GM11168 (cell line): ENCODE measurements around the gene MLC1.

ENCODE experiments used
- in situ Hi-C: fragments of 300-500 bp; cut with MboI; formaldehyde crosslinking; loops from one replicate; pipeline ENCODE4 v1.12.0; 2022; ENCODE audit warnings: low sequenced_read_pairs; ENCODE audit not compliant: unreplicated experiment

Gene MLC1

DNA sequence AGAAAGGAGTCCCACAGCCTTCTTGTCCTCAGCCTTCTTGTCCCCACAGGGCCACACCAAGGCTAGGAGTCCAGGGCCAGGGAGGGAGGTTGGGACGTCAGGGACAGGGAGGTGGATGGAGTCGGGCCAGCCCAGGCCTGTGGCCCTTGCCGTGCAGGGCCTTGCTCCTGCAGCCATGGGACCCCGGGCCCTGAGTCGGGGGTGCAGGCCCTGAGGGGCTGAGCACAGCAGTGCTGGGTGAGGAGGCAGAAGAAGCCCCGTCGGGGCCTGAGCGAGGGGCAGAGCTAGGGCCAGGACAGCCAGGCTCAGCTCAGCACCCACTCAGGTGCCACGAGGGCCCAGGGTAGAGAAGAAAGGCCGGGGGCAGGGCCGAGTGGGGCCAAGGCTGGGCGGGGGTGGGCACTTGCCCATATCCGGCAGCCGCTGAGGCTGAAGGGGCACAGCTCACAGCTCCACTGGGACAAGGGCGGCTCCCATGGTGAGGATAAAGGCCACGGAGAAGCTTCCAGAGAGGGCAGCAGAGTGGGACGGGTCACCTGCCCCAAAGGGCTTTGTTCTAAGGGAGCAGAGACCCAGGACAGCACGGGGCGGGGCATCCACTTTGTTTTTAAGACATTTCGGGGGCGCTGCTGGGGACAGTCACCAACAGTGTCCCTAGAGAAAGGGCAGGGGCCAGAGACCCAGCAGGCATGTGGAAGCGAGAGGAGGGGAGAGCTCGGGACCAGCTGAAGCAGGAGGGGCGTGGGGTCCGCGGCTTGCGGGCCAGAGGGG lies 3.6 kb downstream of the MLC1 start:
- in situ Hi-C loops, result no loop called here

DNA sequence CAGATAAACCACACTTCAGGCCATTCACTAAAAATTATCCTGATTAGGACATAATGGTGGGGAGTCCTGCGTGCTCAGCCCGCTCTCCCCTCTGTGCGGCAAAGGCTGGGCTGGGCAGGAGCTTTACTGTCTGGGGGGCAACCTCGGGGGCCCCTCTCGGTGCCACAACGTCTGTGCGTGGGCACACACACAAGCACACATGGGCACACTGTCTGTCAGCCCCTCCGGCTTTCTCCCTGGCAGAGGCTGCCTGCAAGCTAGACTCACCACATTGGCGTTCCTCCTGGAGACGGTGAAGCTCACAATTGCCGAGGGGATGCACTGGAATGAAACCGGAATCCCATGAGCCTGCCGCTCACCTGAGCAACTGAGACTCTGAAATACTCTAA lies 5.2 kb downstream of the MLC1 start:
- in situ Hi-C loops, result no loop called here

DNA sequence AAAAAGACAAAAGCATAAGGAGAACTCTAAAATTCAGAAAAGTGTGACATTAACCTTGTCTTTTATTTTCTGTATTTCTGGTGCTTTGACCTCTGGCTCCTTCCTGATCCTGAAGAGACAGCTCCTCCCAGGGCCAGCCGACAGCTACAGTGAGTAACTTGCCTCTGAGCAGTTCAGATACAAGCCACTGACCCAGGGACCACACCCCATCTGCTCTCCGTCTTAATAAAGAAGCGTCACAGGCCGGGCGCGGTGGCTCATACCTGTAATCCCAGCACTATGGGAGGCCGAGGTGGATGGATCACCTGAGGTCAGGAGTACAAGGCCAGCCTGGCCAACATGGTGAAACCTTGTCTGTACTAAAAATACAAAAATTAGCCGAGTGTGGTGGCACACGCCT lies 6.5 kb downstream of the MLC1 start:
- in situ Hi-C loops, result no loop called here

DNA sequence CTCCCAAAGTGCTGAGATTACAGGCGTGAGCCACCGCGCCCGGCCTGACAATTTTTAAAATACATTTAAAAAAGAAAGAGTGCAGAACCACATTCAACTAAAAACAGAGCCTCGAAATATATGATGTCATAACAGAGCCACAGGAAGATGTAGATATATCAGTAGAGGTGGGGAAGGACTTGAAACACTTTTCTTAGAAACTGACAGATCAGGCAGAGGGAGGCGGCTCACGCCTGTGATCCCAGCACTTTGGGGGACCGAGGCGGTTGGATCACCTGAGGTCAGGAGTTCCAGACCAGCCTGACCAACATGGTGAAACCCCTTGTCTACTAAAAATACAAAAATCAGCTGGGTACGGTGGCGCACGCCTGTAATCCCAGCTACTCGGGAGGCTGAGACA lies 7.0 kb downstream of the MLC1 start:
- in situ Hi-C loops, result no loop called here

DNA sequence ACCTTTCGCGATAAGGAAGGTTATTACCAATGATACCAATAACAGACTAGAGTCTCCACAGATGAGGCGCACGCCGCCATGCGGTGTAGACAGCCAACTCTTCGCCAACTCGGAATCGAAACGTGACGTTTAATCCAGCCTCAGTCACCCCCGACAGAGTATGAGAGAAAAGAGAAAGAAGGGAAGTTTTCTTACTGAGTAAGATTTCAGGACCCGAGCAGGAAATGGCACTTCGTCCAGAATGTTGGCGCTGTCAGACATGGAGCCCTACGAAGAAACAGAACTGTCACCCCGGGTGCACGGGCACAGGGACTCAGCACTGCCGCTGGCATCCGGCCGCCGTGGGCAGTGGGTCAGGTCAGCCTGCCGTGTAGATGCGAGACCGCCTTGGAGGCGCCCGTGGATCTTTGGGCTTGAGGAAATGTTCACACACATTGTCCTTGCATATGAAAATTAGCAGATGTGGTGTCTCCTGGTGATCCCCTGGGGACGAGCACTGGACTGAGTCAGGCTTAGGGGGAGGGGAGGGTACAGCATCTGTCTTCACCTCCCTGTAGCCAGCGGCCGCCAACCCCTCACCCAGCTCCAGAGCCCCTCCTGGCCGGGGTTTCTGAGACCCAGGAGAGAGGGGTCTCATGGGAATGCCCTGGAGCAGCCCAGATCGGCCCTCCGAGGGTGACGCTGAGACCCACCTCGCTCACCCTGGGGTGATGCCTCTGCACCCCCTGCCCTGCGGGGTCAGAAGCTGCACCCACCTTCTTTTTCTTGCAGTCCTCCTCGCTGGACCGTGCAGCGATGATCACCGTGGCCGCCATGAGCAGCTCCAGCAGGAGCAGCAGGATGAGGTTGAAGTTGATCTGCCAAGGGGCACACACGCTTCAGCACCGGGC lies 8.3 kb downstream of the MLC1 start:
- in situ Hi-C loops, result no loop called here

DNA sequence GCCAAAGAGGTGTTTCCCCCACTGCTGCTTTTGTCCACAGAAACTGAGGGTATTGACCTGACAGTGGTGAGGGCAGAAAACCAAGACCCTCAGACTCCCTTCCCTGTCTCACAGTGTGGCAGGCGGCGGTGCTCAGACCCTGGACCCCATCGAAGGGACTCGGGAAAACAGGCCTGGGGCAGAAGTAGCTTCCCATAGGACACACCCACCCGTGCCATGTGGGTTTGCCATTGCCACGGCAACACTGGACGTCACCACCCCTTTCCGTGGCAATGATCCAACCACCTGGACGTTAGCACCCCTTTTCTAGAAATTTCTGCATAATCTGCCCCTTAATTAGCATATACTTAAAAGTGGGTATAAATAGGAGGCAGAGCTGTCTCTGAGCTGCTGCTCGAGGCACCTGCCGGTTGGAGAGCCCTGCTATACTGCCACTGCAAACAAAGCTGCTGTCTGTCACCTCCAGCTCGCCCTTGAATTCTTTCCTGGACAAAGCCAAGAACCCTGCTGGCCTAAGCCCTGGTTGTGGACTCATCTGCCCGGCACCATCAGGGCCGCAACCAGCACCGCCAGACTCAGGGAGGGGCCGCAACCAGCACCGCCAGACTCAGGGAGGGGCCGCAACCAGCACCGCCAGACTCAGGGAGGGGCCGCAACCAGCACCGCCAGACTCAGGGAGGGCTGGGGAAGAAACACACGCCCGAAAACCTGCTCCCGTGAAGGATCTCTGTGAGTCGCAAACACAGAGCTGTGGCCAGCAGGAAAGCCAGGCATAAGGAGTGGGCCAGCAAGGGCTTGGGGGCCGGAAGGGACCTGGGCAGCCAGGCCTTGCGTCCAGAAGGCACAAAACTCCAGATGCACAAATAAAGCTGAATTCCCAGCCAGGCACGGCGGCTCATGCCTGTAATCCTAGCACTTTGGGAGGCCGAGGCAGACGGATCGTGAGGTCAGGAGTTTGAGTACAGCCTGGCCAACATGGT lies 10.4 kb downstream of the MLC1 start:
- in situ Hi-C loops, result no loop called here

DNA sequence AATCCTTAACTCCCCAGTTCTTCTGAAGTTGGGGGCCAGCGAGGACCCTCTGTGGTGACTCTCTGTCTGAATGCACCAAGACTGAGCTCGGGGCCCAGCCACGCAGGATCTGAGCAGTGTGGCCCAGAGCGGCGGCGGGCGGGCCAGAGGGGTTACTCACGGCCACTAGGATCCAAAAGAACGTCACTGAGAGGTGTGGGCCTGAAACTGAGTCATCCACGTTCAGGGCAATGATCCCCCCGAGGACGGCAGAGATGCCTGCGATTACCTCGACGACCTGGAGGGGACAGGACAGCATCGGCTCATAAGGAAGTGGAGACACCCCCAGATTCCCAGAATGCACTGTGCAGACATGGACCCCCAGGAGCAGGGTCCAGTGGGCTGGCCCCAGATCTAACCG lies 11.2 kb downstream of the MLC1 start:
- in situ Hi-C loops, result no loop called here

DNA sequence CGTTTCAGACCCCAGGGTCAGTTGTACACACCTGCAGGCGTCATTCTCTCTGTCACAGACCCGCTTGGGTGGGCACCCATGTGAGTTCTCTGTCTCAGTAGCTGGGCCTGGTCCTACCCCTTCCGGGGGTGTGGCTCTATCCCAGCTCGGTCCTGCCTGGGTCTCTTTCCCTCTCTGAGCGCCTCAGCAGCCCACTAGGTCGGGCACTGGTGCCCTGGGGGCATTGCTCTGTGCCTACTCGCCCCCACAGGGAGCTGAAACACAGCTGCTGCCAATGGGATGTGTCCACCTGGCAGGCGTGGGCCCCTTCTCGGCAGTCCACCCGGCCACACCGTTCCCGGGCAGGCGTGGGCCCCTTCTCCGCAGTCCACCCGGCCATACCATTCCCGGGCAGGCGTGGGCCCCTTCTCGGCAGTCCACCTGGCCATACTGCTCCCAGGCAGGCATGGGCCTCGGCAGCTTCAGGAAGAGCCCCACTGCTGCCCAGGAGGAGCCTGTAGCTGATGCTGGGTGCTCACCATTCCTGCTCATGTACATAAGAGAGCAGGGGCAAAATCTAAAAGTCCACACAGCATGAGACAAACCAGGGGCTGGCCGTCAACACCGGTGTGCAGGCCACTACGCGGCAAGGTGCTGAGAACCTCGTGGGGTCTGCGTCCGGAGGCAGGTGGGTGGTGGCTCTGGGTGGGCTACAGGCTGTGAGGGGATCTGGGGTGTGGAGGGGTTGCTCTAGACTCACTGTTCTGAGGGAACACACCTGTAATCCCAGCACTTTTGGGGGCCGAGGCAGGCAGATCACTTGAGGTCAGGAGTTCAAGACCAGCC lies 12.3 kb downstream of the MLC1 start:
- in situ Hi-C loops, result no loop called here

DNA sequence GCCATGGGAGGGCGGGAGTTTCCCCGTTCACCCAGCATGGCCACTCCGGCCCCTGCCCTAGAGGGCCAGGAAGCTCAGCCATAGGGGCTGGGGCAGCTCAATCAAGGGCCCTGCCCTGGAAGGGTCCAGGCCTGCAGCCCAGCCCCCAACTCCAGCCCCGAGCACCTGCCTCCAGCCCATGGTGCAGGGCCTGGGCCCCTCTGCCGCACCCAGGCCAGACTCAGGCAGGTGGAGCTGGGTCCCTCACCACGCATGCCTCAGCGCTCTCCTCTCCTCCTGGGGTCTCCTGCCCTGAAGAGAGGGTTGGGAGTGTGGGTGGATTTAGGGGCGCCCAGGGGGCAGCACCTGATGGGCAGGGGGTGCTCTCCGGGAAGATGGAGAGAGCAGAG lies 13.1 kb downstream of the MLC1 start:
- in situ Hi-C loops, result no loop called here

DNA sequence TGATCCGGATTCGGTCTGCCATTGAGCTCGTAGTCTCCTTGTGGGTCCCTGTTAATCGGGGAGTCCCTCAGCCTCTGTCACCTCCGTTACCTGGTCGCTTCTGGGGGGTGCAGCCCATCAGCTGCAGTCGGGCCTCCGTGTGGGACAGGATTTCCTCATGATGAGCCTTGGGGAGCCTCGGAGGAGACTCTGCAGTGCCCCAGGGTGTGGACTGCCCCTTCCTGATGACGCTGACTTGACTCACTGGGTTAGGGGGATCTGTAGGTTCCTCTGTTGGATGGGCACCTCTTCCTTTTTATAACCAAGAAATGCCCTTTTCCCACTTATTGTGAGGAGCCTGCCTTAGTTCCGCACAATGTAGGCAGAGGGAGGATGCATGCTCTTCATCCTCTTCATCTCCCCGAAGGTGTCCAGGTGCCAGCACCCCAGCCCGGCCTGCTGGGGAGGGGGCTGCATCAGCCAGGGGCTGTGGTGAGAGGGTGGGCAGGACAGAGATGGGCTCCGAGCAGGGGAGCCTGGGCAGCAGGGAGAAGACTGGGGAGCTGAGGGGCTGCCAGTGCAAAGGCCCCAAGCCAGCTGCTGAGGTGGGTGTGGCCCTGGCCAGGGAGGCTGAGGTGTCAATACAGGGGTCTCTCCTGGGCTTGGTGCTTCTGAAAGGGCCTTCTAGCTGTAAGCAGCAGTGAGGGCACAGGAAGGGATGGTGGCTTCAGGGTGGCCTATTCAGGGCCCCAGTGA lies 13.6 kb downstream of the MLC1 start:
- in situ Hi-C loops, result no loop called here

DNA sequence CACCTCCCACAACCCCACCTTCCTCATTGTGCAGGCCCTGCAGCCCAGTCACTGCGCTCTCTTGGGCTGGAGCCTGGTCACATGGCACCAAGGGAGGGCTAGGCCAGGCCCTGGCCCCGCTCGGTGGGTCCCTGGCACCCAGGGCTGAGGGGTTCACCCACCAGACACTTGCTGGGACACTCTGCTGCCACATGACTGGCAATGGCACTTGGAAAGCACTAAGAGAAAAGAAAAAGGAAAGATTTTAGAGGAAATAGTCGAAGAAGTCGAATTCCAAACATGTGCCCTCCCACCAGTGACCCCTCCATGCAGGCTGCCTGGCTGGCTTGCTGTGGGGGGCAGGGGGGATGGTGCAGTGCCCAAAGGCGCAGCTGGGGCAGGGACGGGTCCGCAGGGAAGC lies 14.9 kb downstream of the MLC1 start:
- in situ Hi-C loops, result no loop called here

DNA sequence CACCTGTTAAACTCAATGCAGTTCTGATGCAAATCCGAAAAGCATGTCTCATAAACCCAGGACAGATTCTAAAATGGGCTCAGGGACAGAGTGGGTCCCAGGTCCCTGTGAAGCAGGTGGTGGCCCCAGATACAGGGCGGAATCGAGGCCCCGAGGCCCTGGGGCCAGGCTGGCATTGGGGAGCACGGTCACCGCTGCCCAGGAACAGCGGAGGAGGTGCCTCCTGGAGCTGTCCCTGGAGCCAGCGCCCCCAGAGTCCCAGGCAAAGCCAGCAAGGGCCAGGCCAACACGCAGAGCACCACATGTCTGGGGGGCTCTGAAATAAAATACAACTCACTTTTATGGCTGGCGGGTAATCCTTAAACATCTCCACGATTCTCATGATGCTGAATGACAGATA lies 17.1 kb downstream of the MLC1 start:
- in situ Hi-C loops, result no loop called here

DNA sequence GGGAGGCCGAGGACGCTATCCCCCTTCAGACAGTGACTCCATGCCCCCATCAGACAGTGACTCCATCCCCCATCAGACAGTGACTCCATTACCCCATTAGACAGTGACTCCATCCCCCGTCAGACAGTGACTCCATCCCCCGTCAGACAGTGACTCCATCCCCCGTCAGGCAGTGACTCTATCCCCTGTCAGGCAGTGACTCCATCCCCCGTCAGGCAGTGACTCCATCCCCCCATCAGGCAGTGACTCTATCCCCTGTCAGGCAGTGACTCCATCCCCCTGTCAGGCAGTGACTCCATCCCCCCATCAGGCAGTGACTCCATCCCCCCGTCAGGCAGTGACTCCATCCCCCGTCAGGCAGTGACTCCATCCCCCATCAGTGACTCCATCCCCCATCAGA lies 18.0 kb downstream of the MLC1 start:
- in situ Hi-C loops, result no loop called here

DNA sequence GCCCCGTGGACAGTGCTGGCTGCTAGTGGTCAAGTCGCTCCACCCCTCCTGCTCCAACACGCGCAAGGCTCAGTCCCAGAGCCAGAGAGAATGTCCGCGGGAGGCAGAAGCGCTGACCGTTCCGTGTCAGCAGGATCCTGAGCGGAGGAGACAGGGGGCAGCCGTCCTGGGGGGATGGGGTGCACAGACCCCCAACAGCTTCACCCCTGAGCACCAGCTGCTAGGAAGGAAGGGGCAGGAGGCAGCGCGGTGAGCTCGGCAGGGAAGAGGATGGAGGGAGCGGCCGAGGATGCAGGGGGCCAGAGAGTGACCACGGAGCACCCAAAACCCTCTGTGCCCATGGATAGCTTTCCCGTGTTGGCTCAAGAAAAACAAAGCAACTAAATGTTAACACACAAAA lies 20.8 kb downstream of the MLC1 start:
- in situ Hi-C loops, result no loop called here

DNA sequence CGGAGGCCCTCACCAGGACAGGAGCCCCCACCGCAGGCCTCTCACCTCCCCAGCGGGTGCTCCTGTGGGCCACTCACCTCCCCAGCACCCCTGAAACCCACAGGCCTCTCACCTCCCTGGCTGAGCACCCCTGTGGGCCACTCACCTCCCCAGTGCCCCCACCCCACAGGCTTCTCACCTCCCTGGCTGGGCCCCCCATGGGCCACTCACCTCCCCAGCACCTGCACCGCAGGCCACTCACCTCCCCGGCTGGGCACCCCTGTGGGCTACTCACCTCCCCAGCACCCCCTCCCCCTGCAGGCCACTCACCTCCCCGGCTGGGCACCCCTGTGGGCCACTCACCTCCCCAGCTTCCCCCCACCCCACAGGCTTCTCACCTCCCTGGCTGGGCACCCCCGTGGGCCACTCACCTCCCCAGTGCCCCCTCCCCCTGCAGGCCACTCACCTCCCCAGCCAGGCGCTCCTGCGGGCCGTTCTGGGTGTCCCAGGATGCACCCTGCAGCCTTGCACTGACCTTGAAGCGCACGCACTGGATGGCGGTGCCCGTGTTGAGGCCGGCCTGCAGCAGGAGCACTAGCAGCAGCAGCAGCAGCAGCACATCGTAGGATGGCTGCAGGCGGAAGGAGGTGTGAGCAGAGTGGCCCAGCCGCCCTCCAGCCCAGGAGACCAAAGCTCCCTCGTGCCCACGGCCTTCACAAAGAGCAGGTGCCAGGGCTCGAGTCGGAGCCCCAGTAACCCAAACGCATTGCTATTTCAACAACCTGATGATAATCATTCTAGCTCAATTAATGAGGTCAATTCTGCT lies 21.4 kb downstream of the MLC1 start:
- in situ Hi-C loops, result no loop called here

DNA sequence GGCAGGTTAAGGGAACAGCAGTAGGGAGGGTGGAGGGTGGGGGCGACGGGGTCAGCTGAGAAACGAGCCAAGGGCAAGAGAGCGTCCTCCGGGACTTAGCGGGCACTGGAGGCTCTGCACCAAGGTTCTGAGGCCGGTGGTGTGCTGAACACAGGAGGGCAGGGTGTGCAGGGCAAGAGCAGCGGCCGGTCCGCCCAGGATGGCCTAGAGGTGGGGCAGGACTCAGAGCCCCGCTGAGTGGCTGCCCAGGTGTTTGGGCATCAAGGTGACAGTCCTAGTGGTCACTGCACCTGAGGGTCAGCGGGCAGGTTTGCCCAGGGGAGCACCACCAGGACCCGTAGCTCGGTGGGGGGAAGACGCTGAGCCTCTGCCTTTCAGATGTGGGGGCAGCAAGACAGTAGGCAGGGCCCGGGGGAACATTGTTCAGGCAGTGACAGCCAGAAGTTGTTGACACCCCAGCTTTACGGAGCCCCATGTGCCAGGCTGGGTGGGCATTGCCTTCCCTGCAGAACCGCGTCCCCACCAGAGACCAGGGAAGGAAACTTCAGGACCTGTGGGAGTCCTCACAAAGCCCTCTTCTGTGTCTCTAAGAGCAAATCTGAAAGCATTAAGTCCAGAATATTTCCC lies 22.6 kb downstream of the MLC1 start:
- in situ Hi-C loops, result no loop called here

DNA sequence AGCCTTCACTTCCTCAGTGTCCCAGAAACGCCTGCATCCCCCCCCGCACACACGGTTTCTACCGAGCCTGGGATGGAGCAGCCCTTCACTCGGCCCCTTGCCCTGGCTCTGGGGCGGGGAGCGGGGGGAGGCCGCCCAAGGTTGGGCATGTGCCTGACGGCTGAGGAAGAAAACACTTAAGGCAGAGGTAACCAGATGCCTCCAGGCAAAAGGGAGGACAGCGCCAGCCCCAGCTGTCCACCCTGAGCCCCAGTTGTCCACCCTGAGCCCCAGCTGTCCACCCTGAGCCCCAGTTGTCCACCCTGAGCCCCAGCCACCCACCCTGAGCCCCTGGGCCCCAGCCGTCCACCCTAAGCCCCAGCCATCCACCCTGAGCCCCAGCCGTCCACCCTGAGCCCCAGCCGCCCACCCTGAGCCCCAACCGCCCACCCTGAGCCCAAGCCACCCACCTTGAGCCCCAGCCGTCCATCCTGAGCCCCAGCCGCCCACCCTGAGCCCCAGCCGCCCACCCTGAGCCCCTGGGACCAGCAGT lies 23.3 kb downstream of the MLC1 start:
- in situ Hi-C loops, result no loop called here
